ENCODE data around the gene EFNB2. TPM values are rescaled to one million over a fixed set of nuclear protein-coding genes. Genes with fewer than 3 reads are reported as not detected.

The EFNB2 gene
- total and polyA plus RNA-seq, 9 of the 15 experiments (the other 6 are each of a cell fraction or from before 2014, with no cell fraction given) = 0.01 to 0.29 (median 0.18) TPM

DNA sequence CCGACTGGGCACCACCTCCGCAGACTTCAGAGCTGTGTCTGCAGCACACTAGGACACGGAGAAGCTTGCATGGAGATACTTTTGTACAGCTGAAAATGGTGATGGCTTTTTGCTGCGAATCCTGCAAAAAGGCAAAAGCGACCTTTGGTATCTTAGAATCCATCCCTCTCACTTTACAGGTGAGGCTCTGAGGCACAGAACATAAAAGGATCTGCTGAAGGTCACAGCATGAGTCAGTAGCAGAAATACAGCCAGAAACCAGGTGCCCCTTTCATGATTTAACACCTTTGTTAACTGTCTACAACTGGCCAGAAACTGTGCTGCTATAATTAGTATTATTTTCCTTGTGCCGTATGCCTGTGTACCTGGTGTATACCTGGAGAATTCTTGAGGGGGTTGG, 48.3 kb downstream of the EFNB2 start:
- no peak overlapping the region for H3K4me3 ChIP-seq
- no peak overlapping the region for H3K9ac ChIP-seq (ENCODE audit: insufficient read depth in 1 of 2, low read depth in 2 of 2, low read length in 2 of 2)
- DNase-seq (ENCODE audit: extremely low read depth in 1 of 4, low spot score in 3 of 4) = no peak
- no peak overlapping the region for H3K4me2 ChIP-seq (ENCODE audit: insufficient read depth, low read length)
- H3K36me3 ChIP-seq (ENCODE audit: control insufficient read depth, insufficient read depth, low read length) = no peaks in the 10 kb centered on the region
- no TSS peak for BruUV-seq (replicated peaks)
- in situ Hi-C loops (cut with MboI) = no loop called here
- ChIA-PET CTCF (ENCODE audit: low intra/inter-chr PET ratio) (no interaction called here), POLR2A (no interaction called here)
- TF ChIP-seq POLR2AphosphoS2 (IDR thresholded peaks at IDR 0.05; ENCODE audit: low read length) (no peak), ZNF24 (IDR thresholded peaks at IDR 0.05) (no peak), SMAD3 (CRISPR knock-in tag; conservative IDR thresholded peaks at IDR 0.05) (no peak), JUN (IDR thresholded peaks at IDR 0.05; ENCODE audit: borderline replicate concordance, low read depth, low read length) (no peak), JUN (CRISPR knock-in tag; IDR thresholded peaks at IDR 0.05; ENCODE audit: borderline replicate concordance) (no peak), ZNF436 (CRISPR knock-in tag; IDR thresholded peaks at IDR 0.05) (no peak), ZNF766 (CRISPR knock-in tag; conservative IDR thresholded peaks at IDR 0.05) (no peak)
- TF ChIP-seq, protein P1, sequence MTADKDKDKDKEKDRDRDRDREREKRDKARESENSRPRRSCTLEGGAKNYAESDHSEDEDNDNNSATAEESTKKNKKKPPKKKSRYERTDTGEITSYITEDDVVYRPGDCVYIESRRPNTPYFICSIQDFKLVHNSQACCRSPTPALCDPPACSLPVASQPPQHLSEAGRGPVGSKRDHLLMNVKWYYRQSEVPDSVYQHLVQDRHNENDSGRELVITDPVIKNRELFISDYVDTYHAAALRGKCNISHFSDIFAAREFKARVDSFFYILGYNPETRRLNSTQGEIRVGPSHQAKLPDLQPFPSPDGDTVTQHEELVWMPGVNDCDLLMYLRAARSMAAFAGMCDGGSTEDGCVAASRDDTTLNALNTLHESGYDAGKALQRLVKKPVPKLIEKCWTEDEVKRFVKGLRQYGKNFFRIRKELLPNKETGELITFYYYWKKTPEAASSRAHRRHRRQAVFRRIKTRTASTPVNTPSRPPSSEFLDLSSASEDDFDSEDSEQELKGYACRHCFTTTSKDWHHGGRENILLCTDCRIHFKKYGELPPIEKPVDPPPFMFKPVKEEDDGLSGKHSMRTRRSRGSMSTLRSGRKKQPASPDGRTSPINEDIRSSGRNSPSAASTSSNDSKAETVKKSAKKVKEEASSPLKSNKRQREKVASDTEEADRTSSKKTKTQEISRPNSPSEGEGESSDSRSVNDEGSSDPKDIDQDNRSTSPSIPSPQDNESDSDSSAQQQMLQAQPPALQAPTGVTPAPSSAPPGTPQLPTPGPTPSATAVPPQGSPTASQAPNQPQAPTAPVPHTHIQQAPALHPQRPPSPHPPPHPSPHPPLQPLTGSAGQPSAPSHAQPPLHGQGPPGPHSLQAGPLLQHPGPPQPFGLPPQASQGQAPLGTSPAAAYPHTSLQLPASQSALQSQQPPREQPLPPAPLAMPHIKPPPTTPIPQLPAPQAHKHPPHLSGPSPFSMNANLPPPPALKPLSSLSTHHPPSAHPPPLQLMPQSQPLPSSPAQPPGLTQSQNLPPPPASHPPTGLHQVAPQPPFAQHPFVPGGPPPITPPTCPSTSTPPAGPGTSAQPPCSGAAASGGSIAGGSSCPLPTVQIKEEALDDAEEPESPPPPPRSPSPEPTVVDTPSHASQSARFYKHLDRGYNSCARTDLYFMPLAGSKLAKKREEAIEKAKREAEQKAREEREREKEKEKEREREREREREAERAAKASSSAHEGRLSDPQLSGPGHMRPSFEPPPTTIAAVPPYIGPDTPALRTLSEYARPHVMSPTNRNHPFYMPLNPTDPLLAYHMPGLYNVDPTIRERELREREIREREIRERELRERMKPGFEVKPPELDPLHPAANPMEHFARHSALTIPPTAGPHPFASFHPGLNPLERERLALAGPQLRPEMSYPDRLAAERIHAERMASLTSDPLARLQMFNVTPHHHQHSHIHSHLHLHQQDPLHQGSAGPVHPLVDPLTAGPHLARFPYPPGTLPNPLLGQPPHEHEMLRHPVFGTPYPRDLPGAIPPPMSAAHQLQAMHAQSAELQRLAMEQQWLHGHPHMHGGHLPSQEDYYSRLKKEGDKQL (CRISPR knock-in tag; IDR thresholded peaks at IDR 0.05; ENCODE audit: borderline replicate concordance) = no peak
- H3K27me3 ChIP-seq (ENCODE audit: control insufficient read depth in 2 of 2, insufficient read depth in 2 of 2, low read length in 2 of 2) = peaks cover 0 to 4% of the 10 kb centered on the region in 2 experiments; a peak in 2 of 5 replicates
- H4K20me1 ChIP-seq (replicated peaks; ENCODE audit: control insufficient read depth, insufficient read depth, low read length) = no peaks in the 10 kb centered on the region
- intact Hi-C loops (cut with micrococcal nuclease) = no loop called here
- ATAC-seq = no peak
- no peak overlapping the region for H2AFZ ChIP-seq (ENCODE audit: low read depth, low read length)
- no peaks in the 10 kb centered on the region for H3K9me1 ChIP-seq (ENCODE audit: control insufficient read depth, insufficient read depth, low read length)
- H3K27ac ChIP-seq (ENCODE audit: extremely low read depth, low read depth, low read length) = no peak overlapping the region
- H3K79me2 ChIP-seq (ENCODE audit: control insufficient read depth, insufficient read depth, low read length) = no peaks in the 10 kb centered on the region
- no peaks in the 10 kb centered on the region; a peak in 1 of 5 replicates for H3K4me1 ChIP-seq (replicated peaks in 1 of 2; ENCODE audit: control insufficient read depth in 2 of 2, insufficient read depth in 2 of 2, low read length in 2 of 2)
- 0% methylated on average over 6 of the region's 6 CpGs for WGBS (ENCODE audit: insufficient coverage, low coverage, missing lambda C conversion rate)
- FAIRE-seq = no peak
- no peaks in the 10 kb centered on the region for H3K9me3 ChIP-seq (replicated peaks; ENCODE audit: control insufficient read depth, insufficient read depth, low read depth, low read length)

All from K562 (cell line).